ENCODE measurements around the gene SLC6A18. TPM values are rescaled to one million over a fixed set of nuclear protein-coding genes. Genes with fewer than 3 reads are reported as not detected.
"Not testable (repeated sequence)": the region's sequence is repeated elsewhere in the genome, so short reads cannot be mapped to it uniquely, and the experiment has no call there.

The SLC6A18 gene
- total and polyA plus RNA-seq, 10 of the 15 experiments (the other 5 are each of a cell fraction or from before 2014, with no cell fraction given) = not detected

- POLR2A ChIA-PET = no interaction called here
- no peak overlapping the region for H3K9ac ChIP-seq (ENCODE audit: control insufficient read depth, insufficient read depth, low read length)
- no peaks in the 10 kb centered on the region for H3K79me2 ChIP-seq (ENCODE audit: control insufficient read depth, insufficient read depth, low read length)
- no peak overlapping the region for H2AFZ ChIP-seq (ENCODE audit: control insufficient read depth, low read depth, low read length)
- H3K4me1 ChIP-seq (ENCODE audit: control insufficient read depth, insufficient read depth, low read length) = no peaks in the 10 kb centered on the region
- TF ChIP-seq SP1 (IDR thresholded peaks at IDR 0.05; ENCODE audit: low read depth, low read length) (no peak), EED (IDR thresholded peaks at IDR 0.05; ENCODE audit: low read depth) (no peak), CTCF (IDR thresholded peaks at IDR 0.05 in 2 of 3, conservative IDR thresholded peaks at IDR 0.05 in 1 of 3; ENCODE audit: control insufficient read depth in 2 of 3, extremely low read depth in 1 of 3, insufficient read depth in 1 of 3, low read depth in 3 of 3, low read length in 3 of 3) (no peak)
- no peaks in the 10 kb centered on the region for H3K27me3 ChIP-seq (replicated peaks in 1 of 2; ENCODE audit: control insufficient read depth in 2 of 2, insufficient read depth in 2 of 2, low read length in 1 of 2)
- no peak for DNase-seq (ENCODE audit: low read depth, low spot score)
- WGBS (ENCODE audit: insufficient coverage, insufficient replicate concordance, low lambda C conversion rate, missing lambda C conversion rate) = 67% methylated on average over 37 of the region's 37 CpGs
- H4K20me1 ChIP-seq (ENCODE audit: control insufficient read depth, insufficient read depth) = no peaks in the 10 kb centered on the region
- H3K9me3 ChIP-seq (replicated peaks; ENCODE audit: control insufficient read depth, insufficient read depth, low read length) = no peaks in the 10 kb centered on the region; the same call in 2 of the 3 replicates
- CTCF ChIA-PET = no interaction called here
- H3K4me2 ChIP-seq (ENCODE audit: control insufficient read depth, insufficient read depth) = no peak overlapping the region
- no TSS peak for BruUV-seq (replicated peaks)
- FAIRE-seq = no peak
- no peak for ATAC-seq
- H3K36me3 ChIP-seq (ENCODE audit: control insufficient read depth in 2 of 2, insufficient read depth in 2 of 2, low read length in 1 of 2) = peaks cover 0 to 7% of the 10 kb centered on the region in 2 experiments; a peak in 2 of 4 replicates
- RAD21 ChIA-PET (ENCODE audit: unreplicated experiment) = no interaction called here
- SMC1A ChIA-PET (ENCODE audit: uncharacterized antibody, unreplicated experiment) = interaction anchor here (0.7 kb wide), 1 partner anchor 34 kb away, joined by 3 read pairs; no protein-coding TSS in a partner anchor
- no peak overlapping the region for H3K27ac ChIP-seq (ENCODE audit: control insufficient read depth, insufficient read depth)
- intact Hi-C loops (cut with micrococcal nuclease; ENCODE audit: unreplicated experiment) = no loop called here
- in situ Hi-C loops (cut with MboI) = no loop called here
- H3K4me3 ChIP-seq = no peak overlapping the region
Observed at GRCh38 chr5:1282131-1282992, 57.2 kb downstream of the SLC6A18 start.

- H3K4me2 ChIP-seq (ENCODE audit: control insufficient read depth, insufficient read depth); POLR2A ChIA-PET; ATAC-seq: not testable (repeated sequence)
Observed at GRCh38 chr5:1282993-1283728, 58.0 kb downstream of the SLC6A18 start.

GRCh38 chr5:1283729-1284041 lies 58.5 kb downstream of the SLC6A18 start:
- H2AFZ ChIP-seq (ENCODE audit: control insufficient read depth, low read depth, low read length); intact Hi-C loops (cut with micrococcal nuclease; ENCODE audit: unreplicated experiment); DNase-seq (ENCODE audit: low read depth, low spot score); H3K9me3 ChIP-seq (replicated peaks; ENCODE audit: control insufficient read depth, insufficient read depth, low read length); H3K4me1 ChIP-seq (ENCODE audit: control insufficient read depth, insufficient read depth, low read length); POLR2A ChIA-PET; H3K36me3 ChIP-seq (ENCODE audit: control insufficient read depth in 2 of 2, insufficient read depth in 2 of 2, low read length in 1 of 2); in situ Hi-C loops (cut with MboI); BruUV-seq (replicated peaks); H3K4me2 ChIP-seq (ENCODE audit: control insufficient read depth, insufficient read depth); H3K27ac ChIP-seq (ENCODE audit: control insufficient read depth, insufficient read depth); ATAC-seq; H3K4me3 ChIP-seq; H3K27me3 ChIP-seq (replicated peaks in 1 of 2; ENCODE audit: control insufficient read depth in 2 of 2, insufficient read depth in 2 of 2, low read length in 1 of 2); H4K20me1 ChIP-seq (ENCODE audit: control insufficient read depth, insufficient read depth); H3K79me2 ChIP-seq (ENCODE audit: control insufficient read depth, insufficient read depth, low read length); CTCF ChIA-PET; RAD21 ChIA-PET (ENCODE audit: unreplicated experiment); FAIRE-seq; H3K9ac ChIP-seq (ENCODE audit: control insufficient read depth, insufficient read depth, low read length); SMC1A ChIA-PET (ENCODE audit: uncharacterized antibody, unreplicated experiment): not testable (repeated sequence)
- whole genome bisulfite sequencing (ENCODE audit: insufficient coverage, insufficient replicate concordance, low lambda C conversion rate, missing lambda C conversion rate) = 62% methylated on average over 11 of the region's 16 CpGs

More at GRCh38 chr5:1282993-1283728, 58.0 kb downstream of the SLC6A18 start:
- H3K9me3 ChIP-seq (replicated peaks; ENCODE audit: control insufficient read depth, insufficient read depth, low read length); H2AFZ ChIP-seq (ENCODE audit: control insufficient read depth, low read depth, low read length); intact Hi-C loops (cut with micrococcal nuclease; ENCODE audit: unreplicated experiment); H3K79me2 ChIP-seq (ENCODE audit: control insufficient read depth, insufficient read depth, low read length); BruUV-seq (replicated peaks); H3K27me3 ChIP-seq (replicated peaks in 1 of 2; ENCODE audit: control insufficient read depth in 2 of 2, insufficient read depth in 2 of 2, low read length in 1 of 2); H3K4me1 ChIP-seq (ENCODE audit: control insufficient read depth, insufficient read depth, low read length); DNase-seq (ENCODE audit: low read depth, low spot score); H4K20me1 ChIP-seq (ENCODE audit: control insufficient read depth, insufficient read depth); in situ Hi-C loops (cut with MboI); CTCF ChIA-PET; H3K9ac ChIP-seq (ENCODE audit: control insufficient read depth, insufficient read depth, low read length); FAIRE-seq; H3K4me3 ChIP-seq; H3K27ac ChIP-seq (ENCODE audit: control insufficient read depth, insufficient read depth); H3K36me3 ChIP-seq (ENCODE audit: control insufficient read depth in 2 of 2, insufficient read depth in 2 of 2, low read length in 1 of 2); RAD21 ChIA-PET (ENCODE audit: unreplicated experiment): not testable (repeated sequence)
- SMC1A ChIA-PET (ENCODE audit: uncharacterized antibody, unreplicated experiment) = interaction anchor here (0.7 kb wide), 1 partner anchor 33 kb away, joined by 3 read pairs; no protein-coding TSS in a partner anchor
- 66% methylated on average over 38 of the region's 40 CpGs for WGBS (ENCODE audit: insufficient coverage, insufficient replicate concordance, low lambda C conversion rate, missing lambda C conversion rate)
